ENCODE data around the gene GAS7. TPM values are rescaled to one million over a fixed set of nuclear protein-coding genes. Genes with fewer than 3 reads are reported as not detected.

The GAS7 gene
- total RNA-seq, 1 donor from 2014 or later = 78.0 TPM

- no peak for DNase-seq (ENCODE audit: low spot score in 2 of 2)
- intact Hi-C loops (cut with DNase I) = no loop called here
- TF ChIP-seq CTCF (IDR thresholded peaks at IDR 0.05) = no peak
These were observed 130.8 kb downstream of the GAS7 start for GRCh38 chr17:10067446-10068143.

GRCh38 chr17:10064536-10064935, 133.9 kb downstream of the GAS7 start:
- Histone ChIP-seq H3K4me3 (no peak overlapping the region), H3K27me3 (no peaks in the 10 kb centered on the region), H3K27ac (no peak overlapping the region), H3K4me1 (peaks cover 0 to 3% of the 10 kb centered on the region in 2 donors), H3K9me3 (peaks cover 0 to 5% of the 10 kb centered on the region in 2 donors), H3K36me3 (no peaks in the 10 kb centered on the region)
- intact Hi-C loops (cut with DNase I) = no loop called here
- TF ChIP-seq CTCF (IDR thresholded peaks at IDR 0.05) = no peak
- DNase-seq (ENCODE audit: low spot score in 2 of 2) = no peak

More at GRCh38 chr17:10067446-10068143, 130.8 kb downstream of the GAS7 start:
- Histone ChIP-seq H3K4me1 (no peaks in the 10 kb centered on the region), H3K9me3 (peaks cover 0 to 5% of the 10 kb centered on the region in 2 donors), H3K36me3 (no peaks in the 10 kb centered on the region), H3K4me3 (no peak overlapping the region), H3K27ac (no peak overlapping the region), H3K27me3 (no peaks in the 10 kb centered on the region)

GRCh38 chr17:10063730-10064241, 134.6 kb downstream of the GAS7 start:
- Histone ChIP-seq H3K36me3 (no peaks in the 10 kb centered on the region), H3K9me3 (peaks cover 0 to 5% of the 10 kb centered on the region in 2 donors), H3K4me1 (peaks cover 0 to 3% of the 10 kb centered on the region in 2 donors), H3K27ac (peak overlapping the region in 1 of 2 donors; percentile 5), H3K27me3 (no peaks in the 10 kb centered on the region), H3K4me3 (no peak overlapping the region)
- peak; percentile 51 to 80 for DNase-seq (ENCODE audit: low spot score in 2 of 2)
- intact Hi-C loops (cut with DNase I) = no loop called here
- no peak for TF ChIP-seq CTCF (IDR thresholded peaks at IDR 0.05)

- peak in 1 of 2 donors; percentile 72 for DNase-seq (ENCODE audit: low spot score in 2 of 2)
- TF ChIP-seq CTCF (IDR thresholded peaks at IDR 0.05) = no peak
- intact Hi-C loops (cut with DNase I) = no loop called here
- peaks cover 0 to 5% of the 10 kb centered on the region in 2 donors for H3K9me3 ChIP-seq
- H3K27me3 ChIP-seq = no peaks in the 10 kb centered on the region
- peak overlapping the region; percentile 5 to 7 for H3K27ac ChIP-seq
- peaks cover 0 to 3% of the 10 kb centered on the region in 2 donors for H3K4me1 ChIP-seq
- H3K4me3 ChIP-seq = no peak overlapping the region
- H3K36me3 ChIP-seq = no peaks in the 10 kb centered on the region
These were observed 135.6 kb downstream of the GAS7 start for GRCh38 chr17:10062691-10063385.

- no peaks in the 10 kb centered on the region for H3K27me3 ChIP-seq
- peak in 1 of 2 donors; percentile 78 for DNase-seq (ENCODE audit: low spot score in 2 of 2)
- peaks cover 0 to 3% of the 10 kb centered on the region in 2 donors for H3K4me1 ChIP-seq
- no peak for TF ChIP-seq CTCF (IDR thresholded peaks at IDR 0.05)
- H3K36me3 ChIP-seq = no peaks in the 10 kb centered on the region
- H3K4me3 ChIP-seq = no peak overlapping the region
- H3K9me3 ChIP-seq = peaks cover 0 to 5% of the 10 kb centered on the region in 2 donors
- intact Hi-C loops (cut with DNase I) = no loop called here
- peak overlapping the region; percentile 53 to 61 for H3K27ac ChIP-seq
These were observed 137.1 kb downstream of the GAS7 start for GRCh38 chr17:10061111-10061845.

All from ascending aorta (tissue), 2 donors.